Smooth muscle cell (in vitro differentiated cells): ENCODE measurements around the gene NR1H2. TPM values are rescaled to one million over a fixed set of nuclear protein-coding genes. Genes with fewer than 3 reads are reported as not detected.
"Not testable (repeated sequence)": the region's sequence is repeated elsewhere in the genome, so short reads cannot be mapped to it uniquely, and the experiment has no call there.

Experiments
- DNase-seq: peaks from one replicate; lab custom pipeline; 2025; ENCODE audit not compliant: unreplicated experiment; lab: John Stamatoyannopoulos, UW
- H2AFZ ChIP-seq: fragments of 200-600 bp; sonication (generic); 2 replicates; pipeline ENCODE4 v1.6.0; 2016; ENCODE audit warnings: antibody characterized with exemption, low read depth, mild to moderate bottlenecking
- H3F3A ChIP-seq: fragments of 200-600 bp; sonication (generic); 2 replicates; pipeline ENCODE4 v1.6.0; 2017; ENCODE audit warnings: antibody characterized with exemption, low read depth
- H3K27ac ChIP-seq: fragments of 200-600 bp; sonication (generic); 2 replicates; pipeline ENCODE4 v1.5.1; 2016; ENCODE audit warnings: low read depth, mild to moderate bottlenecking
- H3K27me3 ChIP-seq: fragments of 200-600 bp; sonication (generic); 2 replicates; pipeline ENCODE4 v1.6.1; 2016; ENCODE audit warnings: low read depth, mild to moderate bottlenecking
- H3K36me3 ChIP-seq: fragments of 200-600 bp; sonication (generic); 2 replicates; pipeline ENCODE4 v1.5.1; 2016; ENCODE audit warnings: low read depth
- H3K4me1 ChIP-seq: fragments of 200-600 bp; sonication (generic); 2 replicates; pipeline ENCODE4 v1.5.1; 2016; ENCODE audit warnings: low read depth
- H3K4me2 ChIP-seq: fragments of 200-600 bp; sonication (generic); 2 replicates; pipeline ENCODE4 v1.6.0; 2016; ENCODE audit warnings: mild to moderate bottlenecking
- H3K4me3 ChIP-seq: fragments of 200-600 bp; sonication (generic); 2 replicates; pipeline ENCODE4 v1.5.1; 2016; ENCODE audit warnings: mild to moderate bottlenecking
- H3K79me2 ChIP-seq: fragments of 200-600 bp; sonication (generic); 2 replicates; pipeline ENCODE4 v1.6.0; 2016; ENCODE audit warnings: low read depth, mild to moderate bottlenecking
- H3K9ac ChIP-seq: fragments of 200-600 bp; sonication (generic); 2 replicates; pipeline ENCODE4 v1.6.0; 2016; ENCODE audit warnings: low read depth
- H3K9me3 ChIP-seq: fragments of 200-600 bp; sonication (generic); replicated peaks from 2 replicates; pipeline ENCODE4 v1.5.1; 2016; ENCODE audit warnings: low read depth
- H4K20me1 ChIP-seq: fragments of 200-600 bp; sonication (generic); 2 replicates; pipeline ENCODE4 v1.6.0; 2016; ENCODE audit warnings: low read depth
- CTCF ChIP-seq: fragments of 200-600 bp; sonication (generic); IDR thresholded peaks from 2 replicates; pipeline ENCODE4 v1.5.1; 2017; ENCODE audit warnings: borderline replicate concordance, mild to moderate bottlenecking, antibody characterized with exemption; ENCODE audit not compliant: insufficient read depth, poor library complexity, severe bottlenecking
- WGBS: methylation state at CpG from one replicate; pipeline ENCODE4 v1.1.7; 2016; ENCODE audit warnings: low lambda C conversion rate; 5-methylcytosine and 5-hydroxymethylcytosine counted together
- polyA plus RNA-seq: library from polyadenylated mRNA; unstranded; fragments of >200 nt; fragmentation: Nextera tagmentation; extraction: Ambion mirVana; gene quantifications from 2 replicates; pipeline ENCODE4 v1.2.1, GENCODE V29; 2016
- total RNA-seq: library from RNA; depleted of rRNA; stranded (reverse); fragments of >200 nt; gene quantifications from 2 replicates; pipeline ENCODE4 v1.2.3, GENCODE V29; 2014

NR1H2 gene
- total and polyA plus RNA-seq, 2 experiments from 2014 or later: 39.5 to 69.7 TPM

- no peaks in the 10 kb centered on the region for H3K36me3 ChIP-seq
- no peak overlapping the region for H3K9ac ChIP-seq
- DNase-seq: no peak
- no peak overlapping the region for H3K4me3 ChIP-seq
- no peak overlapping the region for H3K27ac ChIP-seq
- WGBS: 96% methylated on average over 12 of the region's 12 CpGs
- H2AFZ ChIP-seq: no peak overlapping the region
- no peak overlapping the region for H3K4me2 ChIP-seq
- H3K79me2 ChIP-seq: no peaks in the 10 kb centered on the region
- H3F3A ChIP-seq: peaks cover 12% of the 10 kb centered on the region
- H4K20me1 ChIP-seq: no peaks in the 10 kb centered on the region
- H3K27me3 ChIP-seq: no peaks in the 10 kb centered on the region
- peaks cover 13% of the 10 kb centered on the region for H3K4me1 ChIP-seq
- TF ChIP-seq CTCF: no peak
- no peaks in the 10 kb centered on the region for H3K9me3 ChIP-seq
Observed at GRCh38 chr19:50334741-50335421, 41.4 kb upstream of the NR1H2 start.

- not testable (repeated sequence) for H3K4me2 ChIP-seq, H3K9ac ChIP-seq, DNase-seq, H3K27ac ChIP-seq, H3K9me3 ChIP-seq, H3K36me3 ChIP-seq, H3K4me3 ChIP-seq, H4K20me1 ChIP-seq, H3K79me2 ChIP-seq, H3K27me3 ChIP-seq, H3F3A ChIP-seq, H2AFZ ChIP-seq
- peaks cover 13% of the 10 kb centered on the region for H3K4me1 ChIP-seq
- 93% methylated on average over 6 of the region's 6 CpGs for WGBS
Observed at GRCh38 chr19:50337031-50337430, 39.2 kb upstream of the NR1H2 start.

GRCh38 chr19:50340331-50340730 lies 35.9 kb upstream of the NR1H2 start:
- H3K4me3 ChIP-seq: no peak overlapping the region
- H3K36me3 ChIP-seq: no peaks in the 10 kb centered on the region
- H3K9ac ChIP-seq: no peak overlapping the region
- H3K27me3 ChIP-seq: no peaks in the 10 kb centered on the region
- no peak for DNase-seq
- no peak for TF ChIP-seq CTCF
- no peak overlapping the region for H3K27ac ChIP-seq
- no peak overlapping the region for H2AFZ ChIP-seq
- no peaks in the 10 kb centered on the region for H3F3A ChIP-seq
- H3K9me3 ChIP-seq: no peaks in the 10 kb centered on the region
- H3K79me2 ChIP-seq: no peaks in the 10 kb centered on the region
- H3K4me2 ChIP-seq: no peak overlapping the region
- no peaks in the 10 kb centered on the region for H4K20me1 ChIP-seq
- no peaks in the 10 kb centered on the region for H3K4me1 ChIP-seq

- Histone ChIP-seq H2AFZ (no peak overlapping the region), H3K27me3 (no peaks in the 10 kb centered on the region), H3K9ac (no peak overlapping the region), H3K4me2 (no peak overlapping the region), H4K20me1 (no peaks in the 10 kb centered on the region), H3K9me3 (no peaks in the 10 kb centered on the region), H3K4me1 (no peaks in the 10 kb centered on the region), H3F3A (no peaks in the 10 kb centered on the region), H3K27ac (no peak overlapping the region), H3K4me3 (no peak overlapping the region), H3K79me2 (no peaks in the 10 kb centered on the region), H3K36me3 (no peaks in the 10 kb centered on the region)
- WGBS: 98% methylated on average over 3 of the region's 3 CpGs
- no peak for TF ChIP-seq CTCF
- DNase-seq: no peak
Observed at GRCh38 chr19:50341091-50341564, 35.1 kb upstream of the NR1H2 start.
